Urothelium cell line (cell line): ENCODE data around the gene CUX1.
"Not testable (repeated sequence)": the region's sequence is repeated elsewhere in the genome, so short reads cannot be mapped to it uniquely, and the experiment has no call there.

Experiments used
- DNase-seq: peaks from one replicate; pipeline ENCODE4 v3.0.0; 2011; ENCODE audit warnings: low spot score, mixed read lengths
- FAIRE-seq: peaks from 2 replicates; lab custom pipeline; 2011; peaks lifted over from hg19 to GRCh38; lab: Jason Lieb, UNC

Gene CUX1

DNA sequence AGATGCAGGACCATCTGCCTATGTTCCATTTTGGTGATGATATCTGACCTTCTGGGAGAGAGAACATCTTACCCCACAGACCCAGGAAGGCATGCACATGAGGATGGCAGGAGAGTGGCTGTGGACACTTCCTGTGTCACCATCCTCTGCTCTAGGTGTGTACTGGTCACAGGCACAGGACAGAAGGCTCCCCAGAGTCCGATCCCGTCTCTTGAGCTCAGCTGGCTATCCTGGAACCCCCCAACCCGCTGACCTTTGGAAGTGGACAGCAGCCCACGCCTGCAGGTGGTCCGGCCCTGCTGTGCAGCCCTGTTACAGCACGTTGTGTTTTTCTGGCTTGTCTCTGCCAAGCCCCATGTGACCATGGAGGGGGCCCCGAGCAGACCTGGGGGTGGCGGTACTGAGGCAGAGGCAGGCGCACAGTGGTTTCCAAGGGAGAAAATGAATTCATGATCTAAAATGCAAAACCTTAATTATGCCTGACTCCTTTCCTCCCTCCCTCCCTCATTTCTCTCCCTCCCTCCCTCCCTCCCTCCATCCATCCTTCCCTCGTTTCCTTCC, 178.8 kb downstream of the CUX1 start:
- FAIRE-seq = no peak
- DNase-seq = no peak

DNA sequence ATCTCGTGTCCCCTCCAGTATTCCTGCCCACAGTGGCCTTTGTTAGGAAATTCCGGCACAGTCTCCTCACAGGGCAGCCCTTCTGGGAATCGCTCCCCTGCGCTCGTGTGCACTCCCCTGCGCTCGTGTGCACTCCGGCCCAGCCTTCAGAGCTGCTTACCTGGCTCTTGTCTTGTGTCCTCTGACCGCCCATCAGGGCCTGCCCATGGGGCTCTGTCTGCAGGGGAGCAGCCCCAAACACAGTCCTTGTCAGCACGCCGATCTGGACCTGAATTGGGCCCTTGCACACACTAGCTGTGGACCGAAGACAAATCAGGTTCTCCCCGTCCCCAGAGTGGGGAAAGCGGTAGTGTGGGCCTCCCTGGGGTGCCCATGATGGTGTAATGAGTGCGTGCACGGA, 179.4 kb downstream of the CUX1 start:
- no peak for FAIRE-seq

DNA sequence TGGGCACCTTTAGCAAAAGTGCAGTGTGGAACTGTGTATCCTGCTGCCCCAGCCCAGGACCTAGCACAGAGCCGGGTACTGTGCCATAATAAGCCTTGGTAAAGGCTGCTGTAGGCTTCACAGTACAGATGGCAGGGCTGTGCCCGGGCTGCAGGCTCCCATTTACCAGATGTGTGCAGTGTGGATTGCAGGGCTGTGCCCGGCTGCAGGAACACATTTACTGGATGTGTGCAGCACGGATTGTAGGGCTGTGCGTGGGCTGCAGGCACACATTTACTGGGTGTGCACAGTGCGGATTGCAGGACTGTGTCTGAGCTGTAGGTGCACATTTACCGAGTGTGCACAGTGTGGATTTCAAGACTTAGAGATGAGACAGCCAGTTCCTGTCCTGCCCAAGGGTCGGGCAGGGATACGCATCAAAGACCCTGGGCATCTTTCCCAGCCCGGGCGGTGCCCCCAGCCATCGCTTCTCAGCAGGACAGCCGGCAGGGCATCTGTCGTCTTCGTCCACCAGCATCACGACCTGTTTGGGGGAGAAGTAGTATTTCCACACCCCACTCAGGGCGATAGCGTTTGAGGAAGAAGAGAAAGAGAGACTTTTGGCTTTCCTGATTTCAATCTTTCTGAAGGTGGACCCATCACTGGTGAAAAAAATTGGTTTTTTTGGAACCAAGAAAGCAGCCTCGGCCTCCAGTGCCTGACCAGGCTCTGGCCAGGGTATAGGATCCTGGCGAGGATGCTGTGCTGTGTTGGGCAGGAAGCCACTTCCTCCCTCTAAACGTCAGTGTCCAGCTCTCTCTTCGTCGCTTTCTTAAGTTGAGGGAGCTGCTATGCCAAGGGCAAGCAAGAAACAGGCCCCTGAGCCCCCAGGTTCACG, 180.8 kb downstream of the CUX1 start:
- FAIRE-seq (no peak), DNase-seq (no peak)

More for the DNA sequence above, 179.4 kb downstream of the CUX1 start:
- DNase-seq = no peak

DNA sequence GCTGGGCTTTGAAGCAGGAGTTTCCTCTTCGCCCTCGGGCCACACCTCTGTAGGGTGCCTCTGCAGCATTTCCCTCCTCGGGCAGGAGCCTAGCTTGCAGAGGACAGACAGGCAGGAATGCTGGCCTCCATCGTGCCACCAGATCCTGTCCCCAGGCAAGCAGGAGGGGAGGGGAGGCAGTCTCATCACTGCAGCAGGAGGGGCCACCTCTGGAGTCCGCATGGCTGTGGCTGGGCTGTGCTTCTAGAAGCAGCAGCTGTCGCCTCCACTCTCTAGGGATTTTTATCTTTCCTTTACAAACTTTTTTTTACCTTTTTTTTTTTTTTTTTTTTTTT, 181.4 kb downstream of the CUX1 start:
- FAIRE-seq (no peak), DNase-seq (no peak)

GRCh38 chr7:101999393-101999792, 182.0 kb downstream of the CUX1 start:
- no peak for DNase-seq
- no peak for FAIRE-seq

GRCh38 chr7:102000123-102000522, 182.7 kb downstream of the CUX1 start:
- DNase-seq (no peak), FAIRE-seq (no peak)

GRCh38 chr7:102004229-102004628, 186.8 kb downstream of the CUX1 start:
- FAIRE-seq (no peak), DNase-seq (no peak)

DNA sequence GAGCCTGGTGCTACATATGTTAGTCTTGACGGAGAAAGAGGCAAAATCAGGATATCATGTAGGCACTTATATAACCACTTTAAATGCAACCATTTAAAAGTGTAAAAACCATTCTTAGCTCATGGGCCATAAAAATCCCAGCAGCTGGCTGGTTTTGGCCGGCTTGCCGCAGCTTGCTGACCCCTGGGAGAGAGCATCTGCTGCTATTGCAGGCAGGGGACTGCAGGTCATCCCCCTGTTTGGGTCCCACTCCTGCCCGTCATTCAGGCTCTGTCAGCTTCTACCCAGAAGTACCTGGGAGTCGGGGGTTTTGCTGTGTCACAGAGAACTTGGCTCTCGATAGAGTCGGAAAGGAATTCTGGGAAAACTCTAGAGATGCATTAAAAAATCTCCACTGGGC, 187.4 kb downstream of the CUX1 start:
- FAIRE-seq (no peak), DNase-seq (no peak)

- FAIRE-seq (no peak), DNase-seq (no peak)
Observed at GRCh38 chr7:102005933-102006480, 188.6 kb downstream of the CUX1 start.

DNA sequence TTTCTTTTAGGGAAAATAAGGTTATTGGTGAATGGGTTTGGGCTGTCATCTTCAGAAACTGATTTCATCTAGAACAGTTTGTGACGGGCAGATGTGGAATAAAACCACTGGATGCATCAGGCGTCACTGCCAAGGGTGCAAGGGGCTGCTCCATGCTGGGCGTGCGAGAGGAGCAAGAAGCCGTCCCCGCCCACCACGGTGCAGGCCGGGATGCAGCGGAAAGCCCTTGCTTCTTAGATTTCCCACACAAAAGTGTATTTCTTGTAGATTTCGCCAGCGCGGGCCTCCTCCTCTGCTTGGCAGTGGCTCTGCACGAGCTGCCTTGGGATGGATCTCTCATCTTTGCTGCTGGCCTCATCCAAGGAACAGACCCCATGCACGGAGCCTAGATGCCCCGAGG, 189.3 kb downstream of the CUX1 start:
- DNase-seq (no peak), FAIRE-seq (no peak)

GRCh38 chr7:102008535-102009262, 191.3 kb downstream of the CUX1 start:
- FAIRE-seq = no peak
- DNase-seq = no peak

DNA sequence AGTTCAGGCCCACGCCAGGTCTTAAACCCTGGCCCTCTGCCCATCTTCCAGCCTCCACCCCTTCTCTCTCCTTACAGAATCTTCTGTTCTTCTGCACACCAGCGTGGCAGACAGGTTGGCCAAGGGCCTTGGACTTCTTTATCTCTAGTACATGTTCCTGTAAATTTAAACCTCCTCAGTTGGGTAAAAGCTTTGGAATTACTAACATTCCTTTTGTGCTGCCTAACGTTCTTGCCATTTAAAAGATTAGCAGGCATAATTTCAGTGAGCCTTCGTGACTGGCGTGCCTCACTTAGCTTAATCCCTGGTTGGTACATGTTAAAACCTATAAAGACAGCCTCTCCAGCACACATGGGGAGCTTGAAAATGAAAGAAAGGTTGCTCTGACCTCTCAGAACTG, 192.2 kb downstream of the CUX1 start:
- DNase-seq = no peak
- no peak for FAIRE-seq

DNA sequence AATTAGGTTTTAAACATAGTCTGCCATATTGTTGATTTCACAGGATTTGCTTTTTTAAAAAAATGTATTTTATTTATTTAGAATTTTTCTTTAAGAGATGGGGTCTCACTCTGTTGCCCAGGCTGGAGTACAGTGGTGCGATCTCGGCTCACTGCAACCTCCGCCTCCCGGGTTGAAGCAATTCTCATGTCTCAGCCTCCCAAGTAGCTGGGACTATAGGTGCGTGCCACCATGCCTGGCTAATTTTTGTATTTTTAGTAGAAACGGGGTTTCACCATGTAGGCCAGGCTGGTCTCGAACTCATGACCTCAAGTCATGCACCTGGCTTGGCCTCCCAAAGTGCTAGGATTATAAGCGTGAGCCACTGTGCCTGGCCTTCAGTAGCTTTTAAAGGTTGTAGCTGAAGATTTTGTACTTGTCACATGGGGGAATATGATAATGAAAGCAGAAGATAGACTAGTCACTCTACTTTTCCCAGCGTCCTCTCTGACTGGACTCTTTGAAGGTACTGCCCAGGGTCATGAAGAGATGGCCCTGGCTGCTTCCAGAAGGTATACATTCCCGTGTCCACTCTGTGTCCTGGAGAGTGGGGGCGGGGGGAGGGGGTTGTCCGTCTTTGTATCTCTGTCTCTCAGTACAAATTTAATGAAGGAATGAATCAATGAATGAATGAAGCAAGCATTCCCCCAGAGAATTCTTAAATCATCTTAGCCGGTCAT, 194.8 kb downstream of the CUX1 start:
- DNase-seq, FAIRE-seq: not testable (repeated sequence)

DNA sequence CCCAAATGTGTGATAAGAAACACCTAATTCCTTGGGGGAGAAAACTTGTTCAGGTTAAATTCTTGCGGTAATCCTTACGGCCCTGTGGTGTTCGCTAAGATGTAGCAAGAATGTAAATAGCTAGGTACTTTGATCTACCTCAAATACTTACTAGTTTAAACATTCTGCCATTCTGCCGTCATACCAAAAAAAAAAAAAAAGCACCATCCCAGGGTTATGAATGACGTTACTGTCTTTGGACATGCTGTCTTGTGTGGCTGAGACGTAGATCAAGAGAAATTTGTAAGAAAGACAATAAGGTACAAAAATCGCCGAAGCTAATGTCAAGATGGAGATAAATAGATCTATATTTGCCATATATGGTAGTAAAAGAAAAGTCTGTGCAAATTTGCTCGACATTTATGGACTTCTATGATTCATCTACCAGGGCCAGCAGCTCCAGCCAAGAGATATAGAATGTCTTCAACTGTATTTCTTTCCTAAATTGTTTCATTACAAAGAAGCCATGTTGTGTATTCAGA, 195.6 kb downstream of the CUX1 start:
- FAIRE-seq = no peak

GRCh38 chr7:102018876-102019275, 201.4 kb downstream of the CUX1 start:
- DNase-seq = no peak
- FAIRE-seq = no peak

More for the DNA sequence above, 195.6 kb downstream of the CUX1 start:
- DNase-seq = no peak

GRCh38 chr7:102019461-102019860, 202.0 kb downstream of the CUX1 start:
- FAIRE-seq = no peak

GRCh38 chr7:102021841-102022618, 204.6 kb downstream of the CUX1 start:
- FAIRE-seq (no peak), DNase-seq (no peak)

More at GRCh38 chr7:102019461-102019860, 202.0 kb downstream of the CUX1 start:
- DNase-seq = no peak

DNA sequence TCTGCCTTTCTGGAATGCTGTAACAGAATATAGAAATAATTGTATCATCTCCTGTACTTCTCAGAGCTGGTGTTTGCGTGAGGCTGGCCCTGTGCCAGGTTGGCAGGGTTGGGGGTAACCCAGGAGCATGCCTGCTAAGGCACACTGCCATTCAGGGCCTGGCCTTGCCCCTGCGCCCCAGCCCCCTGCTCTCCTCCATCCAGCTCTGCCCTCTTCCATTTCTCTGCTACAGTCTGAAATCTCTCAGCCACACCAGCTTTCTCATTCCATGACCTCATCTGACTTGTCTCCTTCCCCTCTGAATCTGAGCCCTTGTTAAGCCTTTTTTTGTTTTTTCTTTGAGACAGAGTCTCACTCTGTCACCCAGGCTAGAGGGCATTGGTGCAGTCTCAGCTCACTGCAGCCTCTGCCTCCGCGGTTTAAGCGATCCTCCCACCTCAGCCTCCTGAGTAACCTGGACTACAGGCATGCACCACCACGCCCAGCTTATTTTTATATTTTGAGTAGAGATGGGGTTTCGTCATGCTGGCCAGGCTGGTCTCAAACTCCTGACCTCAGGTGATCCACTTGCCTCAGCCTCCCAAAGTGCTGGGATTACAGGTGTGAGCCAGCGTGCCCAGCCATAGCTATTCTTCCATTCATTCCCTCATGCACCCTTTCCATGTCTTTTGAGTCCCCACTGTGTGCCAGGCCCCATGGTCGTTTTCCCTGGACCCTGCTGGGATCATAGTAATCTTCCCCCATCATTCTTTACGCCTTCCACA, 206.8 kb downstream of the CUX1 start:
- FAIRE-seq (no peak), DNase-seq (no peak)

- DNase-seq (no peak), FAIRE-seq (no peak)
Observed at GRCh38 chr7:102024769-102025391, 207.5 kb downstream of the CUX1 start.
